ENCODE measurements around the gene SRSF9.

Gene SRSF9

DNA sequence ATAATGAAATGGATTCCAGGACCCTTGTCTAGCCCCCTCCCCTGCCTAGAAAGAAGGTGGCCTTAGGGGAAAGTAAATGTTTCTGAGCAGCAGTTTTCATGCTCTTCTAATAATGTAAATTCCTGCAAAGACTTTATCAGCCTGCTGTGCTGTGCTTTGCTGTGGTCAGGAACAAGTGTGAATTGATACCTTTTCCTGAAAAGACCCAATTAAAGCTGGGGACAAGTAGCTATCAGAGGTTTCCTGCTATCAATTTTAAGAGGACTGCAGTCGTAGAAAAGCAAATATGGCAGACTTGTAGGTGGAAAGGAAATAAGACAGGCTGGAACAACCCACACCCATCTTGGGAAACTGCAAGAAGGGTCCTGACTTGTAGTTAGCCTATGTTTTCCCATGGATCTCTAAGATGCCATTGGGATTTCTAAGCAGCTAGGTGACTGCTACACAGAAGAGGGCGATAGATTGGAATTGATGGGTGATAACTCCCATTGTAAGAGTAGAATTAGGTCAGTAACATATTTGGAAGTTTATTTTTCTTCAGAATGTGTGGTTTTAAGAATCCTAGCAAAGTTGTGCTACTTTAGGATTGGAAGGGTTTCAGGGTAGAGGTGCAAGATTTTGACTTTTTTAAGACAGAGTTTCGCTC lies 29.4 kb upstream of the SRSF9 start:
- no peak overlapping the region for H3K27ac ChIP-seq
- TF ChIP-seq, protein P1, sequence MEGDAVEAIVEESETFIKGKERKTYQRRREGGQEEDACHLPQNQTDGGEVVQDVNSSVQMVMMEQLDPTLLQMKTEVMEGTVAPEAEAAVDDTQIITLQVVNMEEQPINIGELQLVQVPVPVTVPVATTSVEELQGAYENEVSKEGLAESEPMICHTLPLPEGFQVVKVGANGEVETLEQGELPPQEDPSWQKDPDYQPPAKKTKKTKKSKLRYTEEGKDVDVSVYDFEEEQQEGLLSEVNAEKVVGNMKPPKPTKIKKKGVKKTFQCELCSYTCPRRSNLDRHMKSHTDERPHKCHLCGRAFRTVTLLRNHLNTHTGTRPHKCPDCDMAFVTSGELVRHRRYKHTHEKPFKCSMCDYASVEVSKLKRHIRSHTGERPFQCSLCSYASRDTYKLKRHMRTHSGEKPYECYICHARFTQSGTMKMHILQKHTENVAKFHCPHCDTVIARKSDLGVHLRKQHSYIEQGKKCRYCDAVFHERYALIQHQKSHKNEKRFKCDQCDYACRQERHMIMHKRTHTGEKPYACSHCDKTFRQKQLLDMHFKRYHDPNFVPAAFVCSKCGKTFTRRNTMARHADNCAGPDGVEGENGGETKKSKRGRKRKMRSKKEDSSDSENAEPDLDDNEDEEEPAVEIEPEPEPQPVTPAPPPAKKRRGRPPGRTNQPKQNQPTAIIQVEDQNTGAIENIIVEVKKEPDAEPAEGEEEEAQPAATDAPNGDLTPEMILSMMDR (conservative IDR thresholded peaks at IDR 0.05), result no peak

DNA sequence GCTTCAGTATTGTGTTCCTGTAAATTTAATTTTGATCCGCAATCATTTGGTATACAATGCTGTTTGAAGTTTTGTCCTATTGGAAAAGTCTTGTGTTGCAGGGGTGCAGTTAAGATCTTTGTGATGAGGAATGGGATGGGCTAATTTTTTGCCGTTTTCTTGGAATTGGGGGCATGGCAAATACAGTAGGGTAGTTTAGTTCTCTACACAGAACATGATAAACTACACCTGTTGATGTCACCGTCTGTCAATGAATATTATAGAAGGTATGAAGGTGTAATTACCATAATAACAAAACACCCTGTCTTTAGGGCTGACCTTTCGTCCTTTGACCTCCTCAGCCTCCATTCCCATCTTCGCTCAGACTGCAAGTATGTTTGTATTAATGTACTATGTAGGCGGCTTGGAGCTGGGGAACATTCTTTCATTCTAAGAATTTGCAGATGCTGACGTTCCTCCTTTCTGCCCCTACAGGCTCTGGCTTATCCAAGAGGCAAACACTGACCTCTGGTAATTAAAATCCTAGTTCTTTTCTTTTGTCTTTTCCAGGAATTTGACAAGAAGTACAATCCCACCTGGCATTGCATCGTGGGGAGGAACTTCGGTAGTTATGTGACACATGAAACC lies 28.1 kb upstream of the SRSF9 start:
- peak overlapping the region; percentile 87 for H3K27ac ChIP-seq
- TF ChIP-seq, protein P1 (conservative IDR thresholded peaks at IDR 0.05), result no peak

DNA sequence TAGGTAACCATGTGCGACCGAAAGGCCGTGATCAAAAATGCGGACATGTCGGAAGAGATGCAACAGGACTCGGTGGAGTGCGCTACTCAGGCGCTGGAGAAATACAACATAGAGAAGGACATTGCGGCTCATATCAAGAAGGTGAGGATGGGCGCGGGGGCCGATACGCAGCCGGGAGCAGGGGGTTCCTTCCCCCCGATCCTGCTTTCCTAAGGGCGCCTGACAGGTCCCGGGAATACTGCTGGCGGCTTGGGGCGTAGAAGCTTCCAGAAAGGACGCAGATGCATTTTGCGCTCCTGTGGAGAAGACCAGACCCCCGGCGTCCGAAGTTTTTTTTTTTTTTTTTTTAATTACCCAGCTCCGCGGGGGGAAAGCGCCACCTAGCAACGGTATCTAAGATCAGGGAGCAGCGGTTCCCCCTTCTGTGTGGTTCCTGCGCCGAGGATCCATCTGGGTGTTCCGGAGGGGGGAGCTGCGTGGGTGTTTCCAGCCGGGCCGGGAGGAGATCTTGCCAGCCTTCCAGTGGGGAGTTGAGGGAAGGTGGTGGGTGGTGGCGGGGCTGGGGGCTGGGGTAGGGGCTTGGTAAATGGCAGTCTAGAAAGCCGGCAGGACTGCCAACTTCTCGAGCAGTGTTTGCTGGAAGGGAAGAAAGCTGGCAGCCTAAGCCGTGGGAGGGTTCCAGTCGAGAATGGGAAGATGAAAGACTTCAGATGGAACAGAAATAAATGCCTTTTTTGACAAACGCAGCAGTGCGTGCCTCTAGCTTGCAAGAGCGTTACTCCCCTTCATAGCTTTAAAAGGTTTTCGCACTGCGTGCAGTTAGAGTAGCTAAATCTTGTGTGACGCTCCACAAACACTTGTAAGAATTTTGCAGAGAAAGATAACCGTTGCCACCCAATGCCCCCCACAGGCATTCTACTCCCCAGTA lies 27.1 kb upstream of the SRSF9 start:
- peak overlapping the region; percentile 87 for H3K27ac ChIP-seq
- TF ChIP-seq, protein P1 (conservative IDR thresholded peaks at IDR 0.05), result peak; percentile 28

GRCh38 chr12:120495731-120496412 lies 26.3 kb upstream of the SRSF9 start, which contains the start of gene DYNLL1:
DYNLL1 (plus strand) TSS chr12:120496113; CDS start chr12:120496422, 309 bp downstream.
- TF ChIP-seq, protein P1 (conservative IDR thresholded peaks at IDR 0.05), result no peak
- H3K27ac ChIP-seq, result peak within 1 kb of the TSS; percentile 87

DNA sequence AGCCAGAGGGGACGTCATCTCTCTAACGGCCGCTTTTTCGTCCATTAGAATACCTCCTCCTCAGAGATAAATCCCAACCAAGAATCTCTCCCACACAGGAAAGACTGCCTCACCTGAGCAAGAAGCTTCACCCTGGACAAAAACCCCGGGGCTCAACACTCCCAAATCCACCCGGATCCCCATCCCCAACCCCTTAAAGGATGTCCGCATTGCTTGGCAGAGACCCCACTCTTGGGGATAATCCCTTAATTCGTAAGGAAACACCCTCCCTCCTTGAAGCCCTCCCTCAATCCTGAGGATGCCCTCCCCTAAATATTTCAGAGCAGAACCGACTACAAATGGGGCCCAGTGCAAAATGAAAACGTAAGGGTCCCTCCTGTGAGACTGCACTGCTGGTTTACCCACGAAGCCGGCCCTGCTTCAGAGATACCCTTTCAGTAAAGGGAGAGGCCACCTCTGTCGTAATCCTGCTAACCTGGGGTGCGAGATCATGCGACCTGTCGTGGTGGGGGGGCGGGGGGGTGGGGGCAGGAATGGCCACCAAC lies 25.7 kb upstream of the SRSF9 start:
- H3K27ac ChIP-seq, result peak overlapping the region; percentile 87
- TF ChIP-seq, protein P1 (conservative IDR thresholded peaks at IDR 0.05), result no peak

GRCh38 chr12:120490833-120491512 lies 21.4 kb upstream of the SRSF9 start:
- no peak overlapping the region for H3K27ac ChIP-seq
- TF ChIP-seq, protein P1 (conservative IDR thresholded peaks at IDR 0.05), result no peak

Measured in VCaP (cell line).